HG02870 (cell line): ENCODE measurements around the gene STX8.
A peak's percentile ranks its signal among the peaks of the same experiment; 100 is the strongest.
"Not testable (repeated sequence)": the region's sequence is repeated elsewhere in the genome, so short reads cannot be mapped to it uniquely, and the experiment has no call there.

ENCODE experiments used
- ATAC-seq: cut with Tn5 transposase; IDR thresholded peaks from one replicate; pipeline ENCODE4 v1.9.1; 2021; ENCODE audit warnings: mild to moderate bottlenecking, moderate library complexity; ENCODE audit not compliant: unreplicated experiment

The STX8 gene

GRCh38 chr17:9406046-9406606, 169.5 kb downstream of the STX8 start:
- ATAC-seq = no peak

- ATAC-seq = no peak
Measured at GRCh38 chr17:9403257-9403656, 172.4 kb downstream of the STX8 start.

- no peak for ATAC-seq
Measured at GRCh38 chr17:9402590-9403199, 172.9 kb downstream of the STX8 start.

GRCh38 chr17:9401434-9401833, 174.2 kb downstream of the STX8 start:
- no peak for ATAC-seq

GRCh38 chr17:9389111-9389527, 186.5 kb downstream of the STX8 start:
- ATAC-seq = peak; percentile 81

GRCh38 chr17:9386401-9386800, 189.2 kb downstream of the STX8 start:
- no peak for ATAC-seq

- no peak for ATAC-seq
Measured at GRCh38 chr17:9383826-9384225, 191.8 kb downstream of the STX8 start.

GRCh38 chr17:9382626-9383025, 193.0 kb downstream of the STX8 start:
- no peak for ATAC-seq

- no peak for ATAC-seq
Measured at GRCh38 chr17:9381068-9381467, 194.6 kb downstream of the STX8 start.

- no peak for ATAC-seq
Measured at GRCh38 chr17:9380361-9380760, 195.3 kb downstream of the STX8 start.

- not testable (repeated sequence) for ATAC-seq
Measured at GRCh38 chr17:9376177-9376576, 199.4 kb downstream of the STX8 start.

- no peak for ATAC-seq
Measured at GRCh38 chr17:9371019-9371418, 204.6 kb downstream of the STX8 start.

- ATAC-seq = no peak
Measured at GRCh38 chr17:9370467-9370866, 205.2 kb downstream of the STX8 start.

- no peak for ATAC-seq
Measured at GRCh38 chr17:9368631-9369030, 207.0 kb downstream of the STX8 start.

GRCh38 chr17:9367156-9367555, 208.5 kb downstream of the STX8 start:
- no peak for ATAC-seq

GRCh38 chr17:9364837-9365430, 210.7 kb downstream of the STX8 start:
- ATAC-seq = no peak

GRCh38 chr17:9363440-9364350, 211.9 kb downstream of the STX8 start:
- ATAC-seq = no peak

- ATAC-seq = no peak
Measured at GRCh38 chr17:9361188-9361955, 214.2 kb downstream of the STX8 start.

GRCh38 chr17:9360677-9361081, 214.9 kb downstream of the STX8 start:
- no peak for ATAC-seq

GRCh38 chr17:9356488-9356911, 219.1 kb downstream of the STX8 start:
- ATAC-seq = no peak

GRCh38 chr17:9355846-9356245, 219.8 kb downstream of the STX8 start:
- ATAC-seq = no peak
